Thyroid gland (tissue), 4 donors: ENCODE measurements around the gene AMPD2.

Source experiments
- POLR2A ChIP-seq, 2 donors: fragments of 450-650 bp; IDR thresholded peaks; one replicate each; pipeline ENCODE4 v1.6.1; 2017; ENCODE audit warnings: antibody characterized with exemption in 2 of 2, mild to moderate bottlenecking in 2 of 2, moderate library complexity in 1 of 2
- TF ChIP-seq, protein P1 (sequence below), 6 experiments: fragments of 200-600 bp in 3 of 6; fragments of 450-650 bp in 3 of 6; sonication (generic) in 3 of 6; IDR thresholded peaks; one replicate each; pipeline ENCODE4 v1.5.1; 2016 to 2019; ENCODE audit warnings: antibody characterized with exemption in 6 of 6, mild to moderate bottlenecking in 2 of 6, inconsistent platforms in 1 of 6, moderate library complexity in 1 of 6

DNA sequence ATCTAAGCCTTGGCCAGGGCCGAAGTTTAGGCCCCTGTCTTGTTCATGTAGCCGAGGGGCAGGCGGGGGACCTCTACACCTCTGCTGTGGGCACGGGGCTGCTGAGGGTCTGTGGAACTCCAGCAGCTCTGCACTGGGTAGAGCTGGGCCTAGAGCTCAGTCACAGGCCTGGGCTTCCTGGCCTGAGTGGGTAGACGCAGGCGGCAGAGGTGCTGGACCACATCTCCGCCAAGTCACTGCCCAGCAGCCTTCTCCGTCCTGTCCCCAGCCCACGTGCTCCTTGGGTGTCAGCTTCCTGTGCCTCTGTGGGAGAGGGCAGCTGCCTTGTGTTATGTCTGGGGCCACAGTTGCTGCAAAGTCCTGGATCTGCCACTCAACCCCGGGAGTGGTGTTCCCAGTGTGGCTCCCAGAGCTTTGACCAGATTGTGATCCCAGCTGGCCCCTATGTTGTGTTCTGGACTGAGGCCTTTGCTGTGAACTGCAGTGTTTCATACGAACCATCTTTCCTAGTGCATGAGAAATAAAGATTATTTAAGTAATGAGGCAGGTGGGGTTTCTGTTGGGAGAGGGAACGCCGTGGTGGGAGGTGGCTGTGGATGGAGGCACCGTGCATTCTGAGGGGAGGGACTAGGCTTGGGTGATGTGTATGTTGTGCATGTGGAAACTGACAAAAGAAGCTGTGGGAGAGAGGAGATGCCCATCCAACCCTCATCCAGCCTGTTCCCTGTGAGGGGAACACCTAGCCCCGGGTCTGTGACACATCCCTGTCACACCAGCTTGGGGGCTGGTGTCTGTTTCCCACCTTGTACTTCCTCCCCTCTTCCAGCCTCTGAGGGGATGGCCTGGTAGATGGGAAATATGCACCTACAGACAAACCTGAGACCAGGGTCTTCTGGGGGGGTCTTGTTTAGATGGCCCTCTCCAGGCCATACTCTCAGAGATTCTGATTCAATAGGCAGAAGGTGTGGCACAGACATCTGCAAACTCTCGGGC, 12.2 kb downstream of the AMPD2 start:
- TF ChIP-seq POLR2A (IDR thresholded peaks at IDR 0.05): no peak
- TF ChIP-seq, protein P1, sequence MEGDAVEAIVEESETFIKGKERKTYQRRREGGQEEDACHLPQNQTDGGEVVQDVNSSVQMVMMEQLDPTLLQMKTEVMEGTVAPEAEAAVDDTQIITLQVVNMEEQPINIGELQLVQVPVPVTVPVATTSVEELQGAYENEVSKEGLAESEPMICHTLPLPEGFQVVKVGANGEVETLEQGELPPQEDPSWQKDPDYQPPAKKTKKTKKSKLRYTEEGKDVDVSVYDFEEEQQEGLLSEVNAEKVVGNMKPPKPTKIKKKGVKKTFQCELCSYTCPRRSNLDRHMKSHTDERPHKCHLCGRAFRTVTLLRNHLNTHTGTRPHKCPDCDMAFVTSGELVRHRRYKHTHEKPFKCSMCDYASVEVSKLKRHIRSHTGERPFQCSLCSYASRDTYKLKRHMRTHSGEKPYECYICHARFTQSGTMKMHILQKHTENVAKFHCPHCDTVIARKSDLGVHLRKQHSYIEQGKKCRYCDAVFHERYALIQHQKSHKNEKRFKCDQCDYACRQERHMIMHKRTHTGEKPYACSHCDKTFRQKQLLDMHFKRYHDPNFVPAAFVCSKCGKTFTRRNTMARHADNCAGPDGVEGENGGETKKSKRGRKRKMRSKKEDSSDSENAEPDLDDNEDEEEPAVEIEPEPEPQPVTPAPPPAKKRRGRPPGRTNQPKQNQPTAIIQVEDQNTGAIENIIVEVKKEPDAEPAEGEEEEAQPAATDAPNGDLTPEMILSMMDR (IDR thresholded peaks at IDR 0.05): no peak
